H9 (cell line): ENCODE data around the gene RNF220. TPM values are rescaled to one million over a fixed set of nuclear protein-coding genes. Genes with fewer than 3 reads are reported as not detected.

Experiments used
- DNase-seq: peaks from one replicate; pipeline ENCODE4 v3.0.0-alpha.2; 2017
- H2AFZ ChIP-seq: one replicate; pipeline ENCODE4 v1.6.1; 2013; ENCODE audit warnings: mild to moderate bottlenecking, low read length, control low read depth, moderate library complexity
- H2AK5ac ChIP-seq: 2 replicates; pipeline ENCODE4 v1.6.1; 2013; ENCODE audit warnings: low read length, control low read depth, mixed read lengths; ENCODE audit not compliant: insufficient read length
- H2BK120ac ChIP-seq: one replicate; pipeline ENCODE4 v1.6.1; 2013; ENCODE audit warnings: low read depth, mild to moderate bottlenecking, low read length, control low read depth, inconsistent platforms; ENCODE audit not compliant: poor library complexity, severe bottlenecking
- H2BK12ac ChIP-seq: 2 replicates; pipeline ENCODE4 v1.6.1; 2013; ENCODE audit warnings: low read length, control low read depth, mixed read lengths, low read depth; ENCODE audit not compliant: insufficient read length
- H2BK15ac ChIP-seq: 2 replicates; pipeline ENCODE4 v1.6.1; 2013; ENCODE audit warnings: low read depth, low read length, control low read depth
- H2BK20ac ChIP-seq: one replicate; pipeline ENCODE4 v1.6.1; 2013; ENCODE audit warnings: low read depth, mild to moderate bottlenecking, low read length, control low read depth, inconsistent platforms; ENCODE audit not compliant: poor library complexity, severe bottlenecking
- H2BK5ac ChIP-seq: 2 replicates; pipeline ENCODE4 v1.6.1; 2013; ENCODE audit warnings: low read length, control low read depth, mixed read lengths; ENCODE audit not compliant: insufficient read length
- H3K14ac ChIP-seq: 2 replicates; pipeline ENCODE4 v1.6.1; 2013; ENCODE audit warnings: low read length, control low read depth; ENCODE audit not compliant: insufficient read depth
- H3K18ac ChIP-seq: 2 replicates; pipeline ENCODE4 v1.6.1; 2013; ENCODE audit warnings: low read depth, mild to moderate bottlenecking, mixed read lengths, low read length, control low read depth; ENCODE audit not compliant: insufficient read length
- H3K23ac ChIP-seq: 2 replicates; pipeline ENCODE4 v1.6.1; 2013; ENCODE audit warnings: low read length, control low read depth, mixed read lengths, low read depth; ENCODE audit not compliant: insufficient read length
- H3K23me2 ChIP-seq: 2 replicates; pipeline ENCODE4 v1.6.1; 2013; ENCODE audit warnings: low read depth, mild to moderate bottlenecking, mixed read lengths, low read length, control low read depth; ENCODE audit not compliant: insufficient read length, poor library complexity, severe bottlenecking
- H3K27ac ChIP-seq: 2 replicates; pipeline ENCODE4 v1.5.1; 2013; ENCODE audit warnings: low read length, control low read depth, mixed read lengths, low read depth; ENCODE audit not compliant: insufficient read length
- H3K27me3 ChIP-seq: 2 replicates; pipeline ENCODE4 v1.6.1; 2013; ENCODE audit warnings: low read length, control low read depth, inconsistent platforms; ENCODE audit not compliant: insufficient read depth
- H3K4ac ChIP-seq: 2 replicates; pipeline ENCODE4 v1.6.1; 2013; ENCODE audit warnings: low read depth, mild to moderate bottlenecking, control low read depth, inconsistent platforms, low read length, moderate library complexity
- H3K4me1 ChIP-seq: 2 replicates; pipeline ENCODE4 v1.6.1; 2013; ENCODE audit warnings: low read length, control low read depth, inconsistent platforms; ENCODE audit not compliant: insufficient read depth
- H3K4me2 ChIP-seq: 2 replicates; pipeline ENCODE4 v1.6.1; 2013; ENCODE audit warnings: low read length, control low read depth, mixed read lengths; ENCODE audit not compliant: insufficient read length, insufficient read depth
- H3K56ac ChIP-seq: 2 replicates; pipeline ENCODE4 v1.6.1; 2013; ENCODE audit warnings: low read depth, mild to moderate bottlenecking, mixed read lengths, low read length, control low read depth; ENCODE audit not compliant: insufficient read length
- H3K79me1 ChIP-seq: 2 replicates; pipeline ENCODE4 v1.6.1; 2013; ENCODE audit warnings: low read depth, mild to moderate bottlenecking, moderate library complexity, low read length, control low read depth, inconsistent platforms; ENCODE audit not compliant: insufficient read depth, poor library complexity, severe bottlenecking
- H3K79me2 ChIP-seq: 2 replicates; pipeline ENCODE4 v1.6.1; 2013; ENCODE audit warnings: low read length, control low read depth, inconsistent platforms; ENCODE audit not compliant: insufficient read depth
- H3K9ac ChIP-seq: 2 replicates; pipeline ENCODE4 v1.6.1; 2013; ENCODE audit warnings: low read length, control low read depth, mixed read lengths; ENCODE audit not compliant: insufficient read length; ENCODE audit errors: extremely low read depth
- H3K9me3 ChIP-seq: one replicate; pipeline ENCODE4 v1.6.1; 2013; ENCODE audit warnings: low read depth, low read length, inconsistent platforms; ENCODE audit not compliant: control insufficient read depth
- H3T11ph ChIP-seq: one replicate; pipeline ENCODE4 v1.6.1; 2013; ENCODE audit warnings: mild to moderate bottlenecking, low read length, control low read depth, inconsistent platforms
- H4K20me1 ChIP-seq: one replicate; pipeline ENCODE4 v1.6.1; 2013; ENCODE audit not compliant: control insufficient read depth, insufficient read length, insufficient read depth
- H4K5ac ChIP-seq: 2 replicates; pipeline ENCODE4 v1.6.1; 2013; ENCODE audit warnings: low read depth, mild to moderate bottlenecking, mixed read lengths, low read length, control low read depth; ENCODE audit not compliant: insufficient read length
- H4K8ac ChIP-seq: replicated peaks from 2 replicates; pipeline ENCODE4 v1.6.1; 2013; ENCODE audit warnings: low read length, control low read depth, mixed read lengths, low read depth; ENCODE audit not compliant: insufficient read length
- H4K91ac ChIP-seq: 2 replicates; pipeline ENCODE4 v1.6.1; 2013; ENCODE audit warnings: low read depth, mild to moderate bottlenecking, moderate library complexity, mixed read lengths, low read length, control low read depth; ENCODE audit not compliant: insufficient read length
- H3K27ac Mint-ChIP-seq, 3 experiments: 2 replicates in 2 of 3; 3 replicates in 1 of 3; pipeline ENCODE4 v1.8.0; 2020 to 2021; ENCODE audit warnings: mixed read lengths in 3 of 3, mild to moderate bottlenecking in 1 of 3, moderate library complexity in 1 of 3
- H3K27me3 Mint-ChIP-seq: 2 replicates; pipeline ENCODE4 v1.8.0; 2021; ENCODE audit warnings: low read depth, mild to moderate bottlenecking, moderate library complexity, mixed read lengths
- H3K36me3 Mint-ChIP-seq, 3 experiments: 2 replicates in 2 of 3; 3 replicates in 1 of 3; pipeline ENCODE4 v1.8.0; 2020 to 2021; ENCODE audit warnings: low read depth in 3 of 3, mixed read lengths in 3 of 3; ENCODE audit not compliant: insufficient read depth in 1 of 3
- H3K4me1 Mint-ChIP-seq, 2 experiments: 2 replicates each; pipeline ENCODE4 v1.8.0; 2020; ENCODE audit warnings: mixed read lengths in 2 of 2
- H3K4me3 Mint-ChIP-seq, 2 experiments: 2 replicates in 1 of 2; 3 replicates in 1 of 2; pipeline ENCODE4 v1.8.0; 2020 to 2021; ENCODE audit warnings: mild to moderate bottlenecking in 2 of 2, mixed read lengths in 2 of 2, moderate library complexity in 1 of 2
- H3K9me3 Mint-ChIP-seq, 2 experiments: 2 replicates in 1 of 2; 3 replicates in 1 of 2; pipeline ENCODE4 v1.8.0; 2020; ENCODE audit warnings: mild to moderate bottlenecking in 2 of 2, mixed read lengths in 2 of 2, moderate library complexity in 1 of 2
- WGBS: extraction: QIAGEN DNeasy Blood & Tissue Kit; methylation state at CpG from one replicate; pipeline ENCODE4 v1.1.7; 2013; ENCODE audit warnings: missing lambda C conversion rate, low lambda C conversion rate, mixed read lengths; ENCODE audit not compliant: insufficient read length; ENCODE audit errors: extremely low coverage; 5-methylcytosine and 5-hydroxymethylcytosine counted together
- total RNA-seq: library from RNA; stranded (reverse); gene quantifications from 2 replicates; pipeline ENCODE4 v1.2.1, GENCODE V29; 2021
- TF ChIP-seq, protein P1 (sequence below): fragments of 200-600 bp; sonication (generic); conservative IDR thresholded peaks from 3 replicates; pipeline ENCODE4 v1.8.0; 2021; ENCODE audit warnings: antibody characterized with exemption, mild to moderate bottlenecking

The RNF220 gene
- total RNA-seq, 1 experiment from 2014 or later: 109 TPM

DNA sequence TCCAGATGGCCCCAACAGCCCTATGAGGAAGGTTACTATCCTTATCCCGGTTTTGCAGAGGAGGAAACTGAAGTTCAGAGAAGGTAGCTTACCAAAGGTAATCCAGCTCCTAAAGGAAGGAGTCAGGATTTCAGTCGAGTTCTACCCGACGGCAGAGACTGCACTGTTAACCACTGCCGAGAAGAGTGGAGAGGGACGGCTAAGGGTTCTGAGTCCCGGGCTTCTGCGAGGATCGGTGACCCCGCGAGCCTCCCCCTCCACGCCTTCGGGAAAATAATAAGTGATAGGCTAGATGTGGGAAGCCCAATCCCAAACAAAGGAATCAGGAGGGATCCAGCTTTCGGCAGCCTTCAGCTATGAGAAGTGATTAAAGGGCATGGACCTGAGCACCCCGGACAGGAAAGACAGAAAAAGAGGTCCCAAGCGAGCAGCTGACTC, 268.6 kb downstream of the RNF220 start:
- H3K79me2 ChIP-seq: no peaks in the 10 kb centered on the region
- peaks cover 7% of the 10 kb centered on the region for H3K4me1 ChIP-seq
- H3K9ac ChIP-seq: peak overlapping the region; percentile 41
- no peak overlapping the region for H2BK12ac ChIP-seq
- no peaks in the 10 kb centered on the region for H3K79me1 ChIP-seq
- no peaks in the 10 kb centered on the region for H4K20me1 ChIP-seq
- peak overlapping the region; percentile 95 for H3K4me2 ChIP-seq
- H3K4me1 Mint-ChIP-seq: peaks cover 21 to 29% of the 10 kb centered on the region in 2 experiments
- H3T11ph ChIP-seq: no peak overlapping the region
- H2AFZ ChIP-seq: no peak overlapping the region
- no peak overlapping the region for H3K14ac ChIP-seq
- H2BK5ac ChIP-seq: no peak overlapping the region
- peak overlapping the region; percentile 4 for H3K18ac ChIP-seq
- H2BK120ac ChIP-seq: no peak overlapping the region
- H3K23me2 ChIP-seq: no peaks in the 10 kb centered on the region
- H2AK5ac ChIP-seq: no peak overlapping the region
- H3K23ac ChIP-seq: no peak overlapping the region
- no CpG with 5 or more reads among the region's 16 CpGs for WGBS
- no peak overlapping the region for H3K27ac ChIP-seq
- peak overlapping the region in 1 of 3 experiments; percentile 89; a peak in 4 of 7 replicates for H3K27ac Mint-ChIP-seq
- H4K5ac ChIP-seq: no peak overlapping the region
- H3K9me3 Mint-ChIP-seq: no peaks in the 10 kb centered on the region
- no peak overlapping the region for H3K4ac ChIP-seq
- H3K36me3 Mint-ChIP-seq: peaks cover 0 to 4% (median 4%) of the 10 kb centered on the region in 3 experiments; a peak in 2 of 7 replicates
- no peak overlapping the region for H2BK20ac ChIP-seq
- peak overlapping the region; percentile 83 to 86 for H3K4me3 Mint-ChIP-seq
- no peak overlapping the region for H4K91ac ChIP-seq
- no peak overlapping the region for H2BK15ac ChIP-seq
- H3K27me3 Mint-ChIP-seq: no peaks in the 10 kb centered on the region
- H3K56ac ChIP-seq: no peak overlapping the region
- no peak for DNase-seq
- TF ChIP-seq, protein P1, sequence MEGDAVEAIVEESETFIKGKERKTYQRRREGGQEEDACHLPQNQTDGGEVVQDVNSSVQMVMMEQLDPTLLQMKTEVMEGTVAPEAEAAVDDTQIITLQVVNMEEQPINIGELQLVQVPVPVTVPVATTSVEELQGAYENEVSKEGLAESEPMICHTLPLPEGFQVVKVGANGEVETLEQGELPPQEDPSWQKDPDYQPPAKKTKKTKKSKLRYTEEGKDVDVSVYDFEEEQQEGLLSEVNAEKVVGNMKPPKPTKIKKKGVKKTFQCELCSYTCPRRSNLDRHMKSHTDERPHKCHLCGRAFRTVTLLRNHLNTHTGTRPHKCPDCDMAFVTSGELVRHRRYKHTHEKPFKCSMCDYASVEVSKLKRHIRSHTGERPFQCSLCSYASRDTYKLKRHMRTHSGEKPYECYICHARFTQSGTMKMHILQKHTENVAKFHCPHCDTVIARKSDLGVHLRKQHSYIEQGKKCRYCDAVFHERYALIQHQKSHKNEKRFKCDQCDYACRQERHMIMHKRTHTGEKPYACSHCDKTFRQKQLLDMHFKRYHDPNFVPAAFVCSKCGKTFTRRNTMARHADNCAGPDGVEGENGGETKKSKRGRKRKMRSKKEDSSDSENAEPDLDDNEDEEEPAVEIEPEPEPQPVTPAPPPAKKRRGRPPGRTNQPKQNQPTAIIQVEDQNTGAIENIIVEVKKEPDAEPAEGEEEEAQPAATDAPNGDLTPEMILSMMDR: no peak
- no peaks in the 10 kb centered on the region for H3K27me3 ChIP-seq
- no peaks in the 10 kb centered on the region for H3K9me3 ChIP-seq
- H4K8ac ChIP-seq: no peak overlapping the region
